HUES64 (cell line): Measurements from ENCODE around the gene GLT1D1.

Experiments used
- H3K27ac ChIP-seq: 2 replicates; pipeline ENCODE4 v1.7.0; 2013; ENCODE audit warnings: low read depth, low read length, inconsistent platforms
- H3K27me3 ChIP-seq: 2 replicates; pipeline ENCODE4 v1.6.1; 2013; ENCODE audit warnings: mild to moderate bottlenecking, low read length; ENCODE audit not compliant: insufficient read depth
- H3K36me3 ChIP-seq: 2 replicates; pipeline ENCODE4 v1.6.1; 2013; ENCODE audit warnings: mild to moderate bottlenecking, low read length; ENCODE audit not compliant: insufficient read depth
- H3K4me1 ChIP-seq: 2 replicates; pipeline ENCODE4 v1.6.1; 2013; ENCODE audit warnings: mild to moderate bottlenecking, low read length, moderate library complexity; ENCODE audit not compliant: insufficient read depth
- H3K4me3 ChIP-seq: 2 replicates; pipeline ENCODE4 v1.5.1; 2013; ENCODE audit warnings: mild to moderate bottlenecking, low read length, moderate library complexity
- H3K9ac ChIP-seq: 2 replicates; pipeline ENCODE4 v1.6.1; 2013; ENCODE audit warnings: mild to moderate bottlenecking, low read depth, low read length
- H3K9me3 ChIP-seq: 2 replicates; pipeline ENCODE4 v1.6.1; 2013; ENCODE audit warnings: low read depth, low read length; ENCODE audit not compliant: insufficient read depth
- WGBS: fragments of 150-250, 120-280 bp; methylation state at CpG from one replicate; pipeline ENCODE4 v1.1.7; 2013; ENCODE audit warnings: missing lambda C conversion rate; 5-methylcytosine and 5-hydroxymethylcytosine counted together

Gene GLT1D1

GRCh38 chr12:129025055-129025454 lies 171.8 kb downstream of the GLT1D1 start:
- no peaks in the 10 kb centered on the region for H3K4me1 ChIP-seq

GRCh38 chr12:129028844-129029243 lies 175.6 kb downstream of the GLT1D1 start:
- no peaks in the 10 kb centered on the region for H3K9me3 ChIP-seq
- H3K9ac ChIP-seq, result no peak overlapping the region
- WGBS, result 88% methylated on average over 16 of the region's 16 CpGs
- no peak overlapping the region for H3K4me3 ChIP-seq
- no peaks in the 10 kb centered on the region for H3K27me3 ChIP-seq
- H3K4me1 ChIP-seq, result no peaks in the 10 kb centered on the region
- H3K36me3 ChIP-seq, result no peaks in the 10 kb centered on the region
- H3K27ac ChIP-seq, result no peak overlapping the region

More at GRCh38 chr12:129025055-129025454, 171.8 kb downstream of the GLT1D1 start:
- H3K27ac ChIP-seq, result no peak overlapping the region
- H3K9ac ChIP-seq, result no peak overlapping the region
- WGBS, result 93% methylated on average over 3 of the region's 3 CpGs
- H3K9me3 ChIP-seq, result no peaks in the 10 kb centered on the region; the same call in 1 of the 2 replicates
- H3K36me3 ChIP-seq, result no peaks in the 10 kb centered on the region
- H3K4me3 ChIP-seq, result no peak overlapping the region
- no peaks in the 10 kb centered on the region for H3K27me3 ChIP-seq
